ENCODE results near the gene NPHP3.
"Not testable (repeated sequence)": the region's sequence is repeated elsewhere in the genome, so short reads cannot be mapped to it uniquely, and the experiment has no call there.

The NPHP3 gene

GRCh38 chr3:132643366-132643765, 78.8 kb downstream of the NPHP3 start:
- no peak for DNase-seq (ENCODE audit: low read depth)

- no peak for DNase-seq (ENCODE audit: low read depth)
Observed at GRCh38 chr3:132642539-132642847, 79.7 kb downstream of the NPHP3 start.

- DNase-seq (ENCODE audit: low read depth) = no peak
Observed at GRCh38 chr3:132641837-132642538, 80.2 kb downstream of the NPHP3 start.

- not testable (repeated sequence) for DNase-seq (ENCODE audit: low read depth)
Observed at GRCh38 chr3:132641427-132641826, 80.8 kb downstream of the NPHP3 start.

GRCh38 chr3:132638706-132639105, 83.5 kb downstream of the NPHP3 start:
- DNase-seq (ENCODE audit: low read depth) = no peak

GRCh38 chr3:132637590-132637989, 84.6 kb downstream of the NPHP3 start:
- no peak for DNase-seq (ENCODE audit: low read depth)

- no peak for DNase-seq (ENCODE audit: low read depth)
Observed at GRCh38 chr3:132635052-132635451, 87.2 kb downstream of the NPHP3 start.
